ENCODE results near the gene DERL3. TPM values are rescaled to one million over a fixed set of nuclear protein-coding genes. Genes with fewer than 3 reads are reported as not detected.
A peak's percentile ranks its signal among the peaks of the same experiment; 100 is the strongest.

The DERL3 gene
- total and polyA plus RNA-seq, 11 donors = 0.24 to 12.7 (median 1.7) TPM

DNA sequence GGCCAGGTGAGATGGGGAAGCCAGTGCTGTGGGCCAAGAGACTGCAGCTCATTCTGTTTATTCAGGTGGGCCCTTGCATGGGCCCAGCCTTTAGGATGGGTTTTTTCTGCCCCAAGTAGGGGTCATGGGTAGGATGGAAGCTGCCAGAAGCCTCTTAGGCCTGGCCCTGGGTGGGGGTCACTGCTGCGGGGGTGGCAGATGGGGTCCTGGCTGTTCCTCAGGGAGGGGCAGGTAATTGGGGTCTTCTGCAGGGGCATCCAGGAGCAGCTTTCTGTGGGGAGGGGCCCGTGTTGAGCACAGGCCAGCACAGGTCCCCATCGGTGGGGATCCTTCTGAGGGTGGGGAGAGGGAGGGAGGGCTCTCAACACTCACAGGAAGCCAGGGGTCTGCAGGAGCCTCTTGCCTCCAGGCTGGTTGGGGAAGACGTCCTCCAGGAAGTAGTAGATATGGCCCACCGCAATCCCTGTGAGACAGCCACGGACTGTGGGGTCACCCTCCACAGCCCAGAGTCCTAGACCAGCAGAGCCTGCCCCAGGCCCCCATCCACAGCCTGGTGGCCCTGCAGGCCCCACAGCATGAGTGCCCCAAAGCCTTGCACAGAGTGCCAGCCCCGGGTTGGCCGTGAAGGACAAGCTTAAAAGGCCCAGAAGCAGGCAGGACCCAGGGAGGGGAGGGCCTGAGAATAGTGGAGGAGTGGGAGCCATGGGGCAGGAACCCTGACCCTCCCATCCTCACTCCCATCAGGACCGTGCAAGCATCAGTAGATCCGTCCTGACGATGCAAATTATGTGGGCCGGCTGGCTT lies 1.9 kb downstream of the DERL3 start:
- ATAC-seq (no peak), DNase-seq (no peak)
- Histone ChIP-seq H3K9me3 (no peaks in the 10 kb centered on the region), H3K36me3 (peaks cover 0 to 44% (median 15%) of the 10 kb centered on the region in 9 donors), H3K27me3 (no peaks in the 10 kb centered on the region), H3K27ac (peak overlapping the region; percentile 81 to 99 (median 90)), H3K4me1 (peaks cover 6 to 78% (median 44%) of the 10 kb centered on the region in 12 donors), H3K4me3 (no peak overlapping the region)
- intact Hi-C loops (cut with DNase I) = loop anchor here in 1 of 10 donors (5.0 kb wide), 1 partner anchor 50 kb away; the partner anchor contains the start of gene SMARCB1
- WGBS, 4 donors = 78 to 83% (median 80%) methylated on average over 12 of the region's 12 CpGs
- TF ChIP-seq POLR2A (IDR thresholded peaks at IDR 0.05) = no peak
- TF ChIP-seq, protein P1, sequence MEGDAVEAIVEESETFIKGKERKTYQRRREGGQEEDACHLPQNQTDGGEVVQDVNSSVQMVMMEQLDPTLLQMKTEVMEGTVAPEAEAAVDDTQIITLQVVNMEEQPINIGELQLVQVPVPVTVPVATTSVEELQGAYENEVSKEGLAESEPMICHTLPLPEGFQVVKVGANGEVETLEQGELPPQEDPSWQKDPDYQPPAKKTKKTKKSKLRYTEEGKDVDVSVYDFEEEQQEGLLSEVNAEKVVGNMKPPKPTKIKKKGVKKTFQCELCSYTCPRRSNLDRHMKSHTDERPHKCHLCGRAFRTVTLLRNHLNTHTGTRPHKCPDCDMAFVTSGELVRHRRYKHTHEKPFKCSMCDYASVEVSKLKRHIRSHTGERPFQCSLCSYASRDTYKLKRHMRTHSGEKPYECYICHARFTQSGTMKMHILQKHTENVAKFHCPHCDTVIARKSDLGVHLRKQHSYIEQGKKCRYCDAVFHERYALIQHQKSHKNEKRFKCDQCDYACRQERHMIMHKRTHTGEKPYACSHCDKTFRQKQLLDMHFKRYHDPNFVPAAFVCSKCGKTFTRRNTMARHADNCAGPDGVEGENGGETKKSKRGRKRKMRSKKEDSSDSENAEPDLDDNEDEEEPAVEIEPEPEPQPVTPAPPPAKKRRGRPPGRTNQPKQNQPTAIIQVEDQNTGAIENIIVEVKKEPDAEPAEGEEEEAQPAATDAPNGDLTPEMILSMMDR (IDR thresholded peaks at IDR 0.05) = no peak

DNA sequence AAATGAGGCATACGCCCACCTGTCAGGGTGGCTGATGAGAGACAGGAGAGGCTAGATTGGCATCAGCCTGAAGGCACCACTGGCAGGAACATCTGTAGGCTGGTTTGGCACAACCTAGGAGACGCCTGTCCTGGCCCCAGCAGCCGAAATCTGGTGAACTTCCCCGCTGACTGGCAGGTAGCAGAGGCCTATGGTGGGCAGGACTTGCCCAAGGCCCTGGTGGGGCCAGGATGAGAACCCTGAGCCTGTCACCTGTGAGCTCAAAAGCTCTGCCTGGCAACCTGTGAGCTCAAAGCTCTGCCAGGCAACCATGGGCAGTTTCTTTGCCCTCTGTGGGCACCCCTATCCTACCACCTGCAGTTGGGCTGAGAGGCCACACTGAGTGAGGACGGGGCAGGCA lies 2.5 kb downstream of the DERL3 start:
- peak in 1 of 4 donors; percentile 1 for ATAC-seq

DNA sequence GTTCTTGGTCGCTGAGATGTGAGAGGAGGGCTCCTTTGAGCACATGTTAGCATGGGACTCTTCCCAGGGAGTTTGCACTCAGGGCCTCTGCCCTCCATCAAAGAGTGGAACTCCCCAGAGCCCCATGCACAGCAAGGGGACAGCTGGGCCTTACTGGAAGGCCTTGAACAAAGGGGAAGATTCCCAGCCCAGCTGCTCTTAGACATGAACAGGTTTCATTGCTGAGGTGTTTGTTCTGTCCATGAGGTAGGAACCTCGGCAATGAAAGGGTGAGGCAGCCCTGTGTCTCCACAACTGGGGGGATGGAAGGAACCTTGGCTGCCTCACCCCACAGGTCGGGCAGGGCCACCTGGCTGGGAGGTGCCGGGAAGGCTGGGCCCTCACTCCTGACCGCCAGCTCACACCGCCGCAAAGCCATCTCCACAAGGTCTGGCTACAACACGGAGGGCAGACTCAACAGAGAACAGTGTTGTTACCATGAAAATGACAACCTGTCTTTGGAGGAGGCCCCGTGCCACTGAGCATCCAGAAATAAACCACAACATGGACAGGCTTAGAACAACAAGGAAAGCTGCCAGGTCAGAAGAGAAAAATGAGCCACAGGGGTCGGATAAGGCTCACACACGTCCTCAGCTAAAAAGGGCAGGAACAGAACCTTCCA lies 3.2 kb downstream of the DERL3 start:
- DNase-seq = peak in 4 of 5 donors; percentile 48 to 82 (median 72)
- H3K27me3 ChIP-seq = no peaks in the 10 kb centered on the region
- intact Hi-C loops (cut with DNase I) = loop anchor here in 2 of 10 donors (1.0 to 5.0 kb wide), 2 partner anchors 48 kb away; partner anchors contain the start of gene SMARCB1 (in 1 of the 2)
- peaks cover 6 to 88% (median 50%) of the 10 kb centered on the region in 12 donors for H3K4me1 ChIP-seq
- ATAC-seq = peak; percentile 59 to 70 (median 64)
- H3K9me3 ChIP-seq = no peaks in the 10 kb centered on the region
- peak overlapping the region; percentile 81 to 99 (median 92) for H3K27ac ChIP-seq
- H3K4me3 ChIP-seq = no peak overlapping the region
- TF ChIP-seq, protein P1 (IDR thresholded peaks at IDR 0.05) = no peak
- no peak for TF ChIP-seq POLR2A (IDR thresholded peaks at IDR 0.05)
- 42 to 57% (median 50%) methylated on average over 11 of the region's 11 CpGs for WGBS, 4 donors
- H3K36me3 ChIP-seq = peaks cover 0 to 56% (median 19%) of the 10 kb centered on the region in 9 donors

More for the DNA sequence above, 2.5 kb downstream of the DERL3 start:
- H3K9me3 ChIP-seq = no peaks in the 10 kb centered on the region
- peaks cover 0 to 50% (median 17%) of the 10 kb centered on the region in 9 donors for H3K36me3 ChIP-seq
- WGBS, 4 donors = 53 to 81% (median 67%) methylated on average over 2 to 5 of the region's 5 CpGs
- DNase-seq = peak in 2 of 5 donors; percentile 32 to 51
- peaks cover 6 to 84% (median 49%) of the 10 kb centered on the region in 12 donors for H3K4me1 ChIP-seq
- no peaks in the 10 kb centered on the region for H3K27me3 ChIP-seq
- peak overlapping the region; percentile 81 to 99 (median 90) for H3K27ac ChIP-seq
- intact Hi-C loops (cut with DNase I) = loop anchor here in 1 of 10 donors (5.0 kb wide), 1 partner anchor 49 kb away; the partner anchor contains the start of gene SMARCB1
- TF ChIP-seq POLR2A (IDR thresholded peaks at IDR 0.05) = no peak
- TF ChIP-seq, protein P1 (IDR thresholded peaks at IDR 0.05) = no peak
- H3K4me3 ChIP-seq = no peak overlapping the region

Data from heart left ventricle (tissue), 16 donors.